Measurements from ENCODE around the gene STRADA.

The STRADA gene

GRCh38 chr17:63694950-63695773, 46.4 kb downstream of the STRADA start:
- Histone ChIP-seq H3K9ac (no peak overlapping the region), H3K79me2 (ENCODE audit: insufficient read depth, low read depth) (no peaks in the 10 kb centered on the region), H2AFZ (ENCODE audit: low read depth) (no peak overlapping the region), H3K27ac (no peak overlapping the region), H3K36me3 (ENCODE audit: insufficient read depth) (no peaks in the 10 kb centered on the region), H3K4me2 (no peak overlapping the region), H3K27me3 (ENCODE audit: insufficient read depth, low read depth) (no peaks in the 10 kb centered on the region), H4K20me1 (ENCODE audit: insufficient read depth) (no peaks in the 10 kb centered on the region), H3K4me3 (IDR thresholded peaks at IDR 0.05; ENCODE audit: insufficient read depth, low read depth, low read length) (no peak overlapping the region), H3K4me1 (ENCODE audit: low read depth, poor library complexity, severe bottlenecking) (peaks cover 27% of the 10 kb centered on the region)
- TF ChIP-seq CTCF (conservative IDR thresholded peaks at IDR 0.05; ENCODE audit: low read depth, low read length), result no peak

GRCh38 chr17:63694229-63694949, 47.2 kb downstream of the STRADA start:
- Histone ChIP-seq H3K27me3 (ENCODE audit: insufficient read depth, low read depth) (no peaks in the 10 kb centered on the region), H3K36me3 (ENCODE audit: insufficient read depth) (no peaks in the 10 kb centered on the region), H3K4me1 (ENCODE audit: low read depth, poor library complexity, severe bottlenecking) (peaks cover 27% of the 10 kb centered on the region), H3K27ac (no peak overlapping the region), H4K20me1 (ENCODE audit: insufficient read depth) (no peaks in the 10 kb centered on the region), H3K9ac (no peak overlapping the region), H3K4me3 (IDR thresholded peaks at IDR 0.05; ENCODE audit: insufficient read depth, low read depth, low read length) (no peak overlapping the region), H3K79me2 (ENCODE audit: insufficient read depth, low read depth) (no peaks in the 10 kb centered on the region), H2AFZ (ENCODE audit: low read depth) (no peak overlapping the region), H3K4me2 (no peak overlapping the region)
- no peak for TF ChIP-seq CTCF (conservative IDR thresholded peaks at IDR 0.05; ENCODE audit: low read depth, low read length)

GRCh38 chr17:63693411-63694113, 48.0 kb downstream of the STRADA start:
- Histone ChIP-seq H3K79me2 (ENCODE audit: insufficient read depth, low read depth) (no peaks in the 10 kb centered on the region), H3K27ac (no peak overlapping the region), H2AFZ (ENCODE audit: low read depth) (no peak overlapping the region), H3K9ac (no peak overlapping the region), H4K20me1 (ENCODE audit: insufficient read depth) (no peaks in the 10 kb centered on the region), H3K4me1 (ENCODE audit: low read depth, poor library complexity, severe bottlenecking) (peaks cover 19% of the 10 kb centered on the region), H3K36me3 (ENCODE audit: insufficient read depth) (no peaks in the 10 kb centered on the region), H3K27me3 (ENCODE audit: insufficient read depth, low read depth) (no peaks in the 10 kb centered on the region), H3K4me3 (IDR thresholded peaks at IDR 0.05; ENCODE audit: insufficient read depth, low read depth, low read length) (no peak overlapping the region), H3K4me2 (no peak overlapping the region)
- no peak for TF ChIP-seq CTCF (conservative IDR thresholded peaks at IDR 0.05; ENCODE audit: low read depth, low read length)

GRCh38 chr17:63692195-63692816, 49.3 kb downstream of the STRADA start:
- Histone ChIP-seq H3K36me3 (ENCODE audit: insufficient read depth) (no peaks in the 10 kb centered on the region), H2AFZ (ENCODE audit: low read depth) (no peak overlapping the region), H3K27ac (no peak overlapping the region), H4K20me1 (ENCODE audit: insufficient read depth) (no peaks in the 10 kb centered on the region), H3K4me1 (ENCODE audit: low read depth, poor library complexity, severe bottlenecking) (peaks cover 6% of the 10 kb centered on the region), H3K4me2 (no peak overlapping the region), H3K27me3 (ENCODE audit: insufficient read depth, low read depth) (no peaks in the 10 kb centered on the region), H3K79me2 (ENCODE audit: insufficient read depth, low read depth) (no peaks in the 10 kb centered on the region), H3K4me3 (IDR thresholded peaks at IDR 0.05; ENCODE audit: insufficient read depth, low read depth, low read length) (no peak overlapping the region), H3K9ac (no peak overlapping the region)
- TF ChIP-seq CTCF (conservative IDR thresholded peaks at IDR 0.05; ENCODE audit: low read depth, low read length), result no peak

Measured in KMS-11 (cell line).